Stimulated activated CD8-positive, alpha-beta memory T cell treated with anti-CD3 and anti-CD28 coated beads, Interleukin-7, amount 100 ng/mL, for 48 hours (primary cell): ENCODE results near the gene CRACR2A.

Experiments used
- DNase-seq, 2 donors: peaks; one replicate each; pipeline ENCODE4 v3.0.0-alpha.2; 2020; ENCODE audit warnings: low read depth in 1 of 2; ENCODE audit errors: extremely low read depth in 1 of 2

The CRACR2A gene

DNA sequence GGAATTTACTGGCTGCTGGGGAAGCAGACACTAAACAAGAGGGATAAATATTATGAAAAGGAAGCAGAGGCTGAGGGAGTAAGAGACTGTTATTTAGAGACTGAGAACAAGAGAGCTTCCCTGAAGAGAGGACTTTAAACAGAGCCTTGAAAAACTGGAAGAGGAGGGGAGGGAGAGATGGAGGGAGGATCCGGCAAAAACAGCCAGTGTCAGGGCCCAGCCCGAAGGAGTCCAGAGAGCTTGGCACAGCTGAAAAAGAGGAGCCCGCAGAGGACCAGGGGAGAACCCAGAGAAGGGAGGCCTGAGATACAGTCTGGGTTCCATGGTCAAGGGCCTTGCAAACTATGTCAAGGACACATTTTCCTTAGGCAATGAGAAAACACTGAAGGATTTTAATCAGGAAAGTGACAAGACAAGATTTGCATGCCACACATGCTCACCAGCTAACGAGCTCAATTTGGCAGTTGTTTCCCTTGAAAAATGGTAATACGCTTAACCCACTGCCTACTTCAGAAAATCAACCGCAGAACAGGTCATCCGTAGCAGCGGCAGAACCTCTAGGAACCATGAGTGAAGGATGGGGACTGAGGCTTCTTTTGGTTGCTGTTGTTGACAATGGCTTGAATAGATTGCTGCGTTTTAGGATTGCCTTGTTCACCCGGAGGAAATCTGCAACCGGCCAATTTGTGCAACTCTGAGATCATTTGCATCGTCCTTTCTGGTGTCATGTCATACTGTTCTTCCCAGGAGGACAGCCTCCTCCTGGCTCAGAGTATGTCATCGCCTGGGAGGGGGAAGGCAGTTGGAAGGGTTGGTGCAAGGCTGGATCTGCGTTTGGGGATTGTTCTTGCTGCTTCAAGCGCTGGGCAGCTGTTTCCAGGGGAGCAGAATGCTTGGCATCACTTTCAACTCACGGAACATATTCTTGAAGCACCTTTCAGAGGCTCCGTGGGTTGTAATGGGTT, 153.7 kb downstream of the CRACR2A start:
- DNase-seq: no peak

DNA sequence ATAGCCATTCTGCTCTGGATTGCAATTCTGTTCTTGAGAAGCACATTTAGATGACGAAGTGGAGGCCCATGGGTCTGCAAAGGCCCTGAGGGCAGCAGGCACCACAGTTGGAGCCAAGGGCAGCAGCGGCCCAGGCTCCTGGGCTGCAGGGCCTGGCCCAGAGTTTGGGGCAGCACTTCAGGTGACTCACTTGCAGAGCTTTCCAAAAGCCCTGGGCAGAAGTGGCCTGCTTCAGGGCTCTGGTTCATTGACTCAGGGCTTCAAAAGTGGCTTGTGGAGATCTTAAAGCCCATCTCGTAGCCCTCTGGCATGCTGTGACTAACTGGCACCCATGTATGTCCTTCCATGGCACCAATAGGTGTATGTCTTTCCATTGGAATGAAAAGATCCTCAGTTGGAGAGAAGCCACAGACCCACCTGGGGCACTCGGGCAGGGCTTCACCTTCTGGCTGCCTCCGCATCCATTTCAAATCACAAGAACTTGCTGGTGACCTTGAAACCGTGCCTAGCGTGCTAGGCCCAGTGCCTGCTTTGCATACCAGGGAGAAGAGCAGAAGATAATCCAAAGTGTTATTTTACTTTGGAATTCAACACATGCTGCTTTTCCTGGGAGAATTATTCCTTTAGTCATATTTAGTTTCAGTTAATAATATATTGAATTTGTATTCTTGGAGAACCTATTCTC, 155.2 kb downstream of the CRACR2A start:
- DNase-seq: no peak

DNA sequence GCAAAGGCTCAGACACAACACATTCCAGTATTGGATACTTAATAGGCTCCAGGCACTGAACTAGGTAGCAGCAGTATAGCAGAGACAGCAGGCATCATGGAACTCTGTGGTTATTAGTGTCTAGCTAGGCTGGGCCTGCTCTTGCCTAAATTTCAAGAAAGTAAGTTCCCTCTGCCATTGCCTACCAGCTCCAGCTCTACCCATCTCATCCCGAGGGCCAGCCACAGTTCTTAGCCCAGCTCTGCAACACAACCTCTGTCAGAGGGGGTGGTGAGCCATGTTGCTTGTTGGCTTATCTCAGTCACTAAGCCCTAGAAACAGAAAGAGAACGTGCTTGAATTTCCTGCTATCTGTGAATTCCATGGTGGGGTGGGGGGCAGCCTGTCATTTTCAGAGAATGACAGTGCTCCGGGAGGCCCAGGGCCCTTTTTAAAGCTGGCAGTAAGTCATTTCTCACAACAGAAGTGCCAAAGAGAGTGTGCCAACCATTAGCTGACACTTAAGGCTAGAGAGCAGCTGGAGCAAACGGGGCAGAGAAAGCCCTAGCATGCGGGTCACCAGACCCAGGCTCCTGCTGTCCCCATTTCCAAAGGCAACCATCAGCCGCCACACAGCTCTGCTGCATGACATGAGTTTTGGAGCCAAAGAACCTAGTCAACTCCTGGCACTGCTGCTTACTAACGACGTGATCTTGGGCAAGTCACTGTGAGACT, 156.1 kb downstream of the CRACR2A start:
- no peak for DNase-seq

DNA sequence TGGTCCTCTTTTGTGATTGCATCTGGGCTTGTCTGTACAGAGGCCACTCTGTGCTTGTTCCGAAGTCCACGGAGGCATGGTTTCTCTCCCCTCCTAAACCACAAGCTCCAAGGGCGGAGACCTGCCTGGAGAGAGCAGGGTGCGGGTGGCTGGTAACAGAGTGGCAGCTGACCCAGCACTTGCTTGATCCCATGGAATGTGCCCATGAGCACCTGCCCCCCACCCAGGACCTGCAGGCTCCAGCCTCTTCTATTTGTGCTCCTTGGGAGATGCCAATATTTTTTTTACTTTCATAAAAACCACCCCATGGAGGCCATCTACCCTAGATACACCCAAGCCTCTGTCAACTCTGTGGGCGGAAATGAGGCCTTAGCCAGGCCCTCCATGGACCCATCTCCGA, 157.2 kb downstream of the CRACR2A start:
- DNase-seq: no peak

- no peak for DNase-seq
Observed at GRCh38 chr12:3594966-3595365, 157.9 kb downstream of the CRACR2A start.

DNA sequence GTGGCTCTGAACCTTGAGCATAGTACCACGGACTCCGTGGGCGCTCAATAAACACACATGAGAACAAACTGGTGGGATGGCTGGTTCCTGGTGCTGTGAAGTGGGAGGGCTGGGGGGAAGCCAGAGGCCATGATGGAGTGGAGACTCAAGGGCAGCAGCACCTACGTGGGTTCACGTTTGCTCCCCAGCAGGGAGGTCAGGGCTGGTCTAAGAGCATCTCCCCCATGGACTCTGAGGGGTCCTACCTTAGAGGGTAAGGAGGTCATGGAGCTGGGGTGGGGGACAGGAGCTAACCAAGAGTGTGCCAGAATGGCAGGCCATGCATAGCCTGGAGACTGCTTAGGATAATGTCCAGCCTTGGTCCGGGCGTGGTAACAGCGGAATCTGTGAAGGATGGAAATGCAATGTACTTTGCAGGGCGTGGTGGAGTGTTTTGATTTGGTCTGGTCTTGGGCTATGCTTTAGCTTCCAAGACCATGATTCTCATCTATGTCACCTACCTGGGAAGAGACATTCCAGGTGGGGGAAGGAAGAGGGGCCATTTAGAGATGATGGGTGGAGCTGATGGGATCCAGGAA, 158.9 kb downstream of the CRACR2A start:
- DNase-seq: no peak

DNA sequence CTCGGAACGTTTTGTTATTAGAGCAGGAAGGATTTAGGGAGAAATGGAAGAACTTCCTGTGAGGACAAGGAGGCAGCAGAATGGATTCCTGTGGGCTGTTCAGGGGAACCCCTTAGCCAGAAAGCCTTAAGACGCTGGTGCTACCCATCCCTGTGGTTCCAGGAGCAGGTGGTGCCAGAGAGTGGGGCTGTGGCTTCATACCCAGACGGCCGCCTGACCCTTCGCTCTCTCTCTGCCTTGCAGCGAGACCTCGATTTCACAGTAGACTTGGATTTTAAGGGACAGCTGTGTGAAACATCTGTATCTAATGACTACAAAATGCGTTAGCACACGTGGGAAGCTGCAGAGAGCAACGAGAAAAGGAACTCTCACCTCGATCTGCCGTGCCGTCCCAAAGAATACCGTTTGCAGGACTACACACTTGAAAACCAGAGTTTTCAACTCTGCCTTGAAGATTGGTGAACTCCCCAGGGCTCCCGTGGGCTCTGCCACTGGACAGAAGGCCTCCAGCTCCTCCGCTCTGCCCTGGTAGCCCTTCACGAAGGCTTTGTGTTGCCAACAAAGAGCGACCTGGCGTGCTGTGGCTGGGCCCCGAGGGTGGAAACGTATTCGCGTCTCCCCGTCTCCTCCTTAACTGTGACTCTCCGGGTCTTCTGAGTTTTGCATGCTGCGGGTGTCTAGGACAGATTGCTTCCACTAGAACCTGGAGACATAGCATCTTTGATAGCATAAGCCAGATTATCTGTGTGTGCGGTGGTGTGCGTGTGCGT, 159.9 kb downstream of the CRACR2A start:
- DNase-seq: no peak

DNA sequence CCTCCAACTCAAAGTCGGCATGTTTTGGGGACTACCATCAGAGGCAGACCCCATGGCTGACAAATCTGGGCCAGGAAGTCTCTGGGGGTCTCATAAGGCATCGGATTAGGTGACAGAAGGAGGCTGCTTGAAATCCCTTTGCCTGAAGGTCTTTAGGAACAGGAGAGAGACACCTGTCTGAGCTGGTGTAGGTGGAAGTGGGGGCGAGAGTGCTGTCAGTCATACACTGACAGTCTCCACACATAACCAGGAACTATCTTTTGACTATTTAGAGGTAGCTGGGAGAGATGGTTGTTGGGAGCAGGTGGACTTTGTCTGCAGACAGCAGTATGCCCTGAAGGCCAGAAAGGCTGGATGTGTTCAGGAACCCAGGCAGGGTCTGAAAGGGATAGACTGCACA, 163.2 kb downstream of the CRACR2A start:
- DNase-seq: no peak

DNA sequence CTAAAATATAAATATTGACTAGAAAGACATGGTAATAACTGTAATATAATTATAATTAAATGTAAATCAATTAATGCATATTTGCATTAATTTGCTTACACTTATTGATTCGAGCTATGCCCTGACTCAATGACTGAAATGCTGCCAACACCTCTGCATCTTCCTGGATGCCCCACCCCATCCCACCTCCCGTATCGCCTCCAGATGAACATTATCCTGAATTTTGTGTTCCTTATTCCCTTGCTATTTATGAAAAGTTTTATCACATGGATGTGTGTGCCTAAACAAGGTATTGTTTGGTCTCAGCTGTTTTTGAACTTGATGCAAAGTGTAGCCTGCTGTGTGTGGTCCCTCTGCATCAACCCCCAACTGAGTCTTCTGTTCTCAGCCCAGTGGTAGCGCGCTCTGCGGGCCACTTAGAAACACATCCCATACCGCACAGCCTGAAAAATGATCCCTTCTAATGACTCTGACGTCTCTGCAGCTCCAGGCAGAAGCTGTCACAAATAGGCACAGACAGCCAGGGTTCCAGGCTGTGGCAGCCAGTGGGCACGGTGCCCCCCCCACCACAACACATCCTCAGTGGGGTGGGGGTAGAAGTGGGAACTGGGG, 165.4 kb downstream of the CRACR2A start:
- no peak for DNase-seq

DNA sequence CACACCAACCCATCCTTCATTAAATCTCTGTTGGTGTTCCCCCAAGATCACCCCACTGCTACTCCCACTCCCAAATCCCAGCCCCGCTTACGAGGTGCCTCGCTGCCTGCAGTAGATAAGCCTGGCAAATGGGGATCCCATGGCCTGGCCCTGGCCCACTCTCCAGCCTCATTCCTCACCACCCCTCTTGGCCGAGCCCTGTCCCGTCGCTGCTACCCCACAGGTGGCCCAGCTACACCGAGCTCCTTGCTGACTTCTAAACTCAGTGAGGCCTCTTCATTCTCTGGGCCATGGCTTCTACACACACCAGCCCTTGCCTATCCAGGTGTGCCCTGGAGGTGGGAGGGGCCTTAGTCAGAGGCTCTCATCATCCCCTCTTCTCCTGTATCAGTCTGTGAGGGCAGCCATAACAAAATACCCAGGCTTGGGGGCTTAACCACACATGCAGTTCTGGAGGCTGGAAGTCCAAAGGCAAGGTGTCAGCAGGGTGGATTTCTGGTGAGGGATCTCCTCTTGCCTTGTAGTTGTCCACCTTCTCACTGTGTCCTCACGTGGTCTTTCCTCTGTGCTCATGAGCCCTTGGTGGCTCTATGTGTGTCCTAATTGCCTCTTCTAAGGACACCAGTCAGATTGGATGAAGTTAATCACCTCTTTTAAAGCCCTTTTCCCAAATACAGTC, 169.1 kb downstream of the CRACR2A start:
- DNase-seq: no peak

- no peak for DNase-seq
Observed at GRCh38 chr12:3580094-3580749, 172.7 kb downstream of the CRACR2A start.

- DNase-seq: no peak
Observed at GRCh38 chr12:3579446-3580093, 173.3 kb downstream of the CRACR2A start.

DNA sequence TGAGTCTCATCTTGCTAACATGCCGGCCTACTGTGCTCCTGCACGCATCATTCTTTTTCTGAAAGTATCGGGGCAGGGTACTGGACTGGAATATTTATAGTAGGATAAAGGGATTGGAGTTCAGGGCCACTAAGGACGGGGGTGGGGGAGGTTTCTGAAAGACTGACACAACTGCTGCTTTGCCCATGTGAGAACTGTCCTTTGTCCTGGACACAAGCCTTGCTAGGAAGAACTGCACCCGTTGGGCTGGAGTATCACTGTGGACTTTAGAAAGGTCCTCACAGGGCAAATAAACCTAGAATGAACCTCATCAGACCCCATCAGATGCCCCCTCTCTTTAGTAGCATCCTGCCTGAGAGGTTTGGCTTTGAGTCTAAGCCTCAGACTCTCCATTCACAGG, 174.4 kb downstream of the CRACR2A start:
- DNase-seq: no peak

DNA sequence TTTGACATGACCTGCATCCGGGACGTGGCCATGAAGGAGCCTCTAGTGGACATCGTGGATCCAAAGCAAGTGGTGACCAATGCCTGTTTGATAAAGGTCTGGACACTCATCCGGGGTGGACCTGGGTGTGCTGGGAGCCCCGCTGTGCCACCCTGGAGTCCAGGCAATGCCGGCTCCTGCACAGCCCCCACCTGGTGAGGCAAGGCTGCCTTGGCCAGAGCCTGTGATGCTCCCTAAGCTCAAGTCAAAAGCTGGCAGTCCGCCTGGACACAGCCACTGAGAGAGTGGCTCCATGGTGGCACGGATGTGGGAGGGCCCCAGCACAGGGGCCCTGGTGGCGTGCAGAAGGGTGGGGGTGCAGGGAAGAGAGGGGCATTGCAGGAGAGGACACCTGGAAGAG, 176.0 kb downstream of the CRACR2A start:
- no peak for DNase-seq

DNA sequence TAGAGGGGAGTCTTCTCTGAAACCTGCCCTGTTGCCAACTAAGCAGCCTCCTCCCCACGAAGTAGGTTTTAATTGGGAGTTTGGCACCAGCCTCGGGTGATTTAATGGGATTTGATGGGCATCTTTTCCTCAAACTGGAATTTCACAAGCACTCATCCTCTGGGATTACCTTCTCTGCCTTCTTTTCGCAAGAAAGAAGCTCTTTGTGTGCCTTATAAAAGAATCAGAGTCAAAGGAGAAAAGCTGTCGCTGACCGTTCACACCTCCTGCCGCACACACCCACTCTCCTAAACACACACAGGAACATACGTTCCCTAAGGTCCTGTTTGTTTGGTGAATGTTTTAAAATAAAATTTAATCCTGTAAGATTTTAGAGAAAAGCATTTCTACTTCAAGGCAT, 177.9 kb downstream of the CRACR2A start:
- no peak for DNase-seq

- no peak for DNase-seq
Observed at GRCh38 chr12:3572560-3572959, 180.3 kb downstream of the CRACR2A start.

DNA sequence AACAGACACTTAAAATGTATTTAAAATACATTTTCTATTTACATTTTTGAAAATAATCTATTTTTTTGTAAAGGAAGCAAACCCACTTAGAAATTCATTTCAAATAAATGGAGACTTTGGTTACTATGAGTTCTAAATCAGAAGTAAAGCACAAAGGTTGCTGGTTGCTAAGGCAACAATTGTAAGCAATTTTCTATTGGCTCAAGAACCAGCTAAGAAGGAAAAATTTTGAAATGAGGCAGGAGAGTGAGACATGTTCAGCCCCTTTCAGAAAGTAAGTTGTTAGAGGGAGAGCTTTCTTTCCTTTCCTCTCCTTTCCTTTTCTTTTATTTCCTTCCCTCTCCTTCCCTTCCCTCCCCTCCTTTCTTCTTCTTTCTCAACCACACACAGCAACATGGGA, 181.2 kb downstream of the CRACR2A start:
- no peak for DNase-seq

DNA sequence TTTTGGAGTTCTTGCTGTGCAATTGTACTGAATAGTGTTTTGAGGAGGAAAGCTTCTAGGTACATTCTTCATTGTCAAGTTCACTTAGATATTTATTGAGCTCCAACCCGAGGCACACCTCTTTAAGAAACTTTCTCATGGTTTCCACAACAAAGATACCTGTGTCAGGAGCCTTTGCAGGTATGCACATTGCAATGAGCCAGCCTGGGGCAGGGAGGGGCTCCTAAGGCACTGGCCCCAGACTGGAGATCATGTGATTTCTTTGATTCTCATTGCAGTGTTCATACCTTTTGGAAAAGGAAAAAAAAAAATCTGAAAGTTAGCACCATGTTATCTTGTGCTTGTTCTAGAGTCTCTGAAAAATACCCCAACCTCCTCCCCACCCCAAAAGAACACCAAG, 181.6 kb downstream of the CRACR2A start:
- DNase-seq: no peak
